Neural cell (in vitro differentiated cells): ENCODE results near the gene MYPN.

Source experiments
- EZH2 ChIP-seq: fragments of 200-600, 300-800 bp; shearing (Covaris generic), sonication (generic); IDR thresholded peaks from 2 replicates; pipeline ENCODE4 v1.6.1; 2014; ENCODE audit warnings: antibody characterized with exemption, low read length, borderline replicate concordance, mild to moderate bottlenecking; ENCODE audit not compliant: insufficient read depth, poor library complexity, severe bottlenecking
- RAD21 ChIP-seq: fragments of 450-650 bp; conservative IDR thresholded peaks from 2 replicates; pipeline ENCODE4 v1.6.1; 2014; ENCODE audit warnings: antibody characterized with exemption, mild to moderate bottlenecking, moderate library complexity
- TAF1 ChIP-seq: IDR thresholded peaks from 2 replicates; pipeline ENCODE4 v1.6.1; 2012; ENCODE audit warnings: low read depth
- TF ChIP-seq, protein P1 (sequence below): fragments of 450-650 bp; IDR thresholded peaks from 2 replicates; pipeline ENCODE4 v1.5.1; 2014; ENCODE audit warnings: antibody characterized with exemption, mild to moderate bottlenecking, moderate library complexity; ENCODE audit not compliant: poor library complexity, severe bottlenecking
- TF ChIP-seq, protein P2 (sequence below): IDR thresholded peaks from 2 replicates; pipeline ENCODE4 v1.6.1; 2012; ENCODE audit warnings: borderline replicate concordance

- TF ChIP-seq, protein P1, sequence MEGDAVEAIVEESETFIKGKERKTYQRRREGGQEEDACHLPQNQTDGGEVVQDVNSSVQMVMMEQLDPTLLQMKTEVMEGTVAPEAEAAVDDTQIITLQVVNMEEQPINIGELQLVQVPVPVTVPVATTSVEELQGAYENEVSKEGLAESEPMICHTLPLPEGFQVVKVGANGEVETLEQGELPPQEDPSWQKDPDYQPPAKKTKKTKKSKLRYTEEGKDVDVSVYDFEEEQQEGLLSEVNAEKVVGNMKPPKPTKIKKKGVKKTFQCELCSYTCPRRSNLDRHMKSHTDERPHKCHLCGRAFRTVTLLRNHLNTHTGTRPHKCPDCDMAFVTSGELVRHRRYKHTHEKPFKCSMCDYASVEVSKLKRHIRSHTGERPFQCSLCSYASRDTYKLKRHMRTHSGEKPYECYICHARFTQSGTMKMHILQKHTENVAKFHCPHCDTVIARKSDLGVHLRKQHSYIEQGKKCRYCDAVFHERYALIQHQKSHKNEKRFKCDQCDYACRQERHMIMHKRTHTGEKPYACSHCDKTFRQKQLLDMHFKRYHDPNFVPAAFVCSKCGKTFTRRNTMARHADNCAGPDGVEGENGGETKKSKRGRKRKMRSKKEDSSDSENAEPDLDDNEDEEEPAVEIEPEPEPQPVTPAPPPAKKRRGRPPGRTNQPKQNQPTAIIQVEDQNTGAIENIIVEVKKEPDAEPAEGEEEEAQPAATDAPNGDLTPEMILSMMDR = no peak
- no peak for TF ChIP-seq EZH2
- TF ChIP-seq, protein P2, sequence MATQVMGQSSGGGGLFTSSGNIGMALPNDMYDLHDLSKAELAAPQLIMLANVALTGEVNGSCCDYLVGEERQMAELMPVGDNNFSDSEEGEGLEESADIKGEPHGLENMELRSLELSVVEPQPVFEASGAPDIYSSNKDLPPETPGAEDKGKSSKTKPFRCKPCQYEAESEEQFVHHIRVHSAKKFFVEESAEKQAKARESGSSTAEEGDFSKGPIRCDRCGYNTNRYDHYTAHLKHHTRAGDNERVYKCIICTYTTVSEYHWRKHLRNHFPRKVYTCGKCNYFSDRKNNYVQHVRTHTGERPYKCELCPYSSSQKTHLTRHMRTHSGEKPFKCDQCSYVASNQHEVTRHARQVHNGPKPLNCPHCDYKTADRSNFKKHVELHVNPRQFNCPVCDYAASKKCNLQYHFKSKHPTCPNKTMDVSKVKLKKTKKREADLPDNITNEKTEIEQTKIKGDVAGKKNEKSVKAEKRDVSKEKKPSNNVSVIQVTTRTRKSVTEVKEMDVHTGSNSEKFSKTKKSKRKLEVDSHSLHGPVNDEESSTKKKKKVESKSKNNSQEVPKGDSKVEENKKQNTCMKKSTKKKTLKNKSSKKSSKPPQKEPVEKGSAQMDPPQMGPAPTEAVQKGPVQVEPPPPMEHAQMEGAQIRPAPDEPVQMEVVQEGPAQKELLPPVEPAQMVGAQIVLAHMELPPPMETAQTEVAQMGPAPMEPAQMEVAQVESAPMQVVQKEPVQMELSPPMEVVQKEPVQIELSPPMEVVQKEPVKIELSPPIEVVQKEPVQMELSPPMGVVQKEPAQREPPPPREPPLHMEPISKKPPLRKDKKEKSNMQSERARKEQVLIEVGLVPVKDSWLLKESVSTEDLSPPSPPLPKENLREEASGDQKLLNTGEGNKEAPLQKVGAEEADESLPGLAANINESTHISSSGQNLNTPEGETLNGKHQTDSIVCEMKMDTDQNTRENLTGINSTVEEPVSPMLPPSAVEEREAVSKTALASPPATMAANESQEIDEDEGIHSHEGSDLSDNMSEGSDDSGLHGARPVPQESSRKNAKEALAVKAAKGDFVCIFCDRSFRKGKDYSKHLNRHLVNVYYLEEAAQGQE = no peak
- no peak for TF ChIP-seq TAF1
- TF ChIP-seq RAD21 = no peak
These were observed 11.9 kb downstream of the MYPN start for GRCh38 chr10:68121020-68121743.
